K562 (cell line): Measurements from ENCODE around the gene OSCP1. TPM values are rescaled to one million over a fixed set of nuclear protein-coding genes. Genes with fewer than 3 reads are reported as not detected.
A peak's percentile ranks its signal among the peaks of the same experiment; 100 is the strongest.

Experiments
- ERF ChIP-seq: fragments of 450-650 bp; formaldehyde crosslinking; IDR thresholded peaks from 2 replicates; pipeline ENCODE4 v1.4.0; 2020; ENCODE audit warnings: mild to moderate bottlenecking, mixed read lengths
- GTF2A2 ChIP-seq: IDR thresholded peaks from 2 replicates; pipeline ENCODE4 v1.6.1; 2016; ENCODE audit warnings: mild to moderate bottlenecking, missing genetic modification characterization, missing compliant biosample characterization
- MYC ChIP-seq, 2 experiments: fragments of 250-450 bp in 1 of 2; sonication (Bioruptor Pico) in 1 of 2; IDR thresholded peaks; 2 replicates each; pipeline versions ENCODE4 v1.5.1 to v1.6.1; 2012 to 2021; ENCODE audit warnings: low read depth in 2 of 2, borderline replicate concordance in 1 of 2, improper control_type of control experiment in 1 of 2, low read length in 1 of 2, mild to moderate bottlenecking in 1 of 2, moderate library complexity in 1 of 2
- PHB ChIP-seq: fragments of 250-450 bp; sonication (Bioruptor Pico); IDR thresholded peaks from 2 replicates; pipeline ENCODE4 v1.5.0; 2021
- PHF21A ChIP-seq: fragments of 450-650 bp; IDR thresholded peaks from 2 replicates; pipeline ENCODE4 v1.6.1; 2017; ENCODE audit warnings: low read depth, borderline replicate concordance
- RFX5 ChIP-seq: IDR thresholded peaks from 2 replicates; pipeline ENCODE4 v1.6.1; 2011; ENCODE audit warnings: low read depth, mild to moderate bottlenecking, improper control_type of control experiment, low read length
- RHOXF2B ChIP-seq: fragments of 250-450 bp; sonication (Bioruptor Pico); conservative IDR thresholded peaks from 2 replicates; pipeline ENCODE4 v1.5.1; 2021
- SIN3A ChIP-seq, 2 experiments: fragments of 150-350 bp in 1 of 2; IDR thresholded peaks; 2 replicates each; pipeline ENCODE4 v1.6.1; 2011 to 2016; ENCODE audit warnings: borderline replicate concordance in 2 of 2, low read depth in 2 of 2, low read length in 2 of 2, mild to moderate bottlenecking in 2 of 2, moderate library complexity in 2 of 2; ENCODE audit not compliant: control insufficient read depth in 1 of 2
- SMARCB1 ChIP-seq: IDR thresholded peaks from 2 replicates; pipeline ENCODE4 v1.6.1; 2011; ENCODE audit warnings: improper control_type of control experiment, low read depth; ENCODE audit not compliant: insufficient read length
- TAF7 ChIP-seq: fragments of 450-650 bp; IDR thresholded peaks from 2 replicates; pipeline ENCODE4 v1.6.1; 2016; ENCODE audit warnings: missing genetic modification characterization, missing compliant biosample characterization
- TAL1 ChIP-seq: fragments of 450-650 bp; IDR thresholded peaks from 2 replicates; pipeline ENCODE4 v1.6.1; 2016; ENCODE audit warnings: mild to moderate bottlenecking
- TEAD1 ChIP-seq, 2 experiments: fragments of 450-650 bp in 1 of 2; sonication (generic) in 1 of 2; formaldehyde crosslinking; IDR thresholded peaks; 2 replicates each; pipeline versions ENCODE4 v1.4.0 to v1.8.0; 2020 to 2022; ENCODE audit warnings: mild to moderate bottlenecking in 2 of 2, missing genetic modification reagents in 1 of 2
- TEAD2 ChIP-seq: fragments of 450-650 bp; IDR thresholded peaks from 2 replicates; pipeline ENCODE4 v1.6.1; 2016; ENCODE audit warnings: missing genetic modification characterization, control low read depth, missing compliant biosample characterization
- ZNF263 ChIP-seq: sonication (generic); formaldehyde crosslinking; IDR thresholded peaks from 2 replicates; pipeline ENCODE4 v1.8.0; 2022; ENCODE audit warnings: mild to moderate bottlenecking, missing genetic modification reagents, borderline replicate concordance
- ZNF830 ChIP-seq: fragments of 250-450 bp; sonication (Bioruptor Pico); IDR thresholded peaks from 2 replicates; pipeline ENCODE4 v1.5.0; 2021; ENCODE audit warnings: mild to moderate bottlenecking
- polyA plus RNA-seq, 8 experiments: library from polyadenylated mRNA; depleted of rRNA in 4 of 8; stranded (reverse) in 5 of 8; unstranded in 3 of 8; fragments of >200 nt; fragmentation: Nextera tagmentation in 2 of 8; fragmentation: Illumina TruSeq in 1 of 8; extraction: Ambion mirVana in 2 of 8; extraction: Trizol in 1 of 8; gene quantifications; 2 replicates each; pipeline versions ENCODE4 v1.2.1 to v1.2.3, GENCODE V29; 2011 to 2014; ENCODE audit warnings: inconsistent platforms in 1 of 8, missing spikeins in 1 of 8
- total RNA-seq, 7 experiments: library from RNA; depleted of rRNA in 6 of 7; stranded (reverse); fragments of >200 nt in 6 of 7; fragmentation: Illumina TruSeq in 2 of 7; extraction: Trizol in 2 of 7; gene quantifications; 2 replicates each; pipeline versions ENCODE4 v1.2.1 to v1.2.3, GENCODE V29; 2011 to 2021; ENCODE audit warnings: low replicate concordance in 1 of 7
- TF ChIP-seq, protein P1 (sequence below): fragments of 450-650 bp; IDR thresholded peaks from 2 replicates; pipeline ENCODE4 v1.6.1; 2016; ENCODE audit warnings: antibody characterized with exemption
- TF ChIP-seq, protein P2 (sequence below): fragments of 450-650 bp; formaldehyde crosslinking; IDR thresholded peaks from 2 replicates; pipeline ENCODE4 v1.4.0; 2022; ENCODE audit warnings: missing genetic modification characterization
- TF ChIP-seq, protein P3 (sequence below): fragments of 250-450 bp; sonication (Bioruptor Pico); IDR thresholded peaks from 2 replicates; pipeline ENCODE4 v1.4.0; 2020
- TF ChIP-seq, protein P4 (sequence below): fragments of 200-800 bp; sonication (Bioruptor generic); IDR thresholded peaks from 2 replicates; pipeline ENCODE4 v1.6.1; 2017; ENCODE audit warnings: missing genetic modification characterization, missing compliant biosample characterization
- TF ChIP-seq, protein P5 (sequence below), 2 experiments: fragments of 450-650 bp; IDR thresholded peaks; 2 replicates each; pipeline ENCODE4 v1.6.1; 2016

OSCP1 gene
- total and polyA plus RNA-seq, 9 of the 15 experiments (the other 6 are each of a cell fraction or from before 2014, with no cell fraction given) = 0.15 to 0.40 (median 0.33) TPM; not detected in 5

DNA sequence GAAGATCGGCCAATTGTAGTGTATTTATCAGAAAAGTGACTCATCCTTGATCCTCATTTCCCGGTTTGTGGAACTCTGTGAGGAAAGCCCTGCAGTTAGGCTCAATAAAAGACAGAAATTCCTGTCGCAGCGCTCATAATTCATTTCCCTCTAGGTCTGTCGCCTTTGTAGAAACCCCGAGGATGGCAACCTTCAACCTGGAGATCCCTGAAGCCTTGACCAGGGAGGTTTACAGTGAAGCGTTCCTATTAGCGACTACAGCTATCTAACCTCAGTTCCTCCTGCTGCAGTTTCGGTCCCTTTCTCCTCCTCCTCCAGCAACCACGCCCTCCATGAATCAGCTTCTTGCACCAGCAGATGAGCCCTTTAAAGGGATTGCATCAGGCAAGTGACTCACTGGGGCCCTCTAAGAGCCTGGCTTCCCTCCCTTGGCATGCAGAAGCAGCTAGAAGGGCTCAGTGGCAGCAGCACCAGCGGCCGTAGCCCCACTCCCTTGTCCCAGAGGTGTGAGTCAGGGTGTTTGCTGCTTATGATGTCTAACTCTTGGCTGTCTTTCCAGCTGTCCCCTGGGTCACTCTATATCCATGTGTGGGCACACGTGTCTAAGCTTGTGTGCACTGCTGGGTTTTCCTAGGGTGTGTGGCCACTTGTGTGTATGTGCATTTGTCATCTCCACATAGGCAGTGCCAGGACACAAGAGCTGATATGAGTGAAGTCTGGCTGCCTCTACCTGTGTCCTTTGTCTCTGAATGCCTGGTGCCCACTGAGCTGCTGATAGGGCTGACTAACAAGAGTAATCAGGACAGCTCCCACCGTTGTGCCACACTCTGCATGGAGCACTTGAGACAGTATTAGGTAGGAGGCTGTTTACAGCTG, 63.7 kb downstream of the OSCP1 start (continued):
- TF ChIP-seq, protein P1, sequence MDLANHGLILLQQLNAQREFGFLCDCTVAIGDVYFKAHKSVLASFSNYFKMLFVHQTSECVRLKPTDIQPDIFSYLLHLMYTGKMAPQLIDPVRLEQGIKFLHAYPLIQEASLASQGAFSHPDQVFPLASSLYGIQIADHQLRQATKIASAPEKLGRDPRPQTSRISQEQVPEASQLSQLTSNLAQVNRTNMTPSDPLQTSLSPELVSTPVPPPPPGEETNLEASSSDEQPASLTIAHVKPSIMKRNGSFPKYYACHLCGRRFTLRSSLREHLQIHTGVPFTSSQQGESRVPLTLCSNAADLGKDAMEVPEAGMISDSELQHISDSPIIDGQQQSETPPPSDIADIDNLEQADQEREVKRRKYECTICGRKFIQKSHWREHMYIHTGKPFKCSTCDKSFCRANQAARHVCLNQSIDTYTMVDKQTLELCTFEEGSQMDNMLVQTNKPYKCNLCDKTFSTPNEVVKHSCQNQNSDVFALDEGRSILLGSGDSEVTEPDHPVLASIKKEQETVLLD = peak; percentile 71
- TF ChIP-seq PHF21A (no peak), RFX5 (no peak), TEAD1 (CRISPR knock-in tag; IDR thresholded peaks at IDR 0.05) (peak in 1 of 2 experiments; percentile 86; a peak in 3 of 4 replicates), PHB (CRISPR knock-in tag) (peak; percentile 77), RHOXF2B (CRISPR knock-in tag) (peak; percentile 79; the same call in 1 of the 2 replicates), TEAD2 (peak; percentile 85), SIN3A (IDR thresholded peaks at IDR 0.05; ENCODE audit: borderline replicate concordance in 2 of 2, control insufficient read depth in 1 of 2, low read depth in 2 of 2, low read length in 2 of 2) (peak; percentile 92 to 94; a peak in 3 of 4 replicates), TAF7 (tag) (peak; percentile 73), ZNF263 (CRISPR knock-in tag) (no peak), MYC (IDR thresholded peaks at IDR 0.05; ENCODE audit: low read depth, low read length) (peak; percentile 98), MYC (CRISPR knock-in tag; IDR thresholded peaks at IDR 0.05; ENCODE audit: borderline replicate concordance, low read depth) (peak; percentile 89), ERF (peak; percentile 96), GTF2A2 (tag) (peak; percentile 79), ZNF830 (CRISPR knock-in tag) (peak; percentile 65; the same call in 1 of the 2 replicates), SMARCB1 (no peak), TAL1 (no peak)
- TF ChIP-seq, protein P2, sequence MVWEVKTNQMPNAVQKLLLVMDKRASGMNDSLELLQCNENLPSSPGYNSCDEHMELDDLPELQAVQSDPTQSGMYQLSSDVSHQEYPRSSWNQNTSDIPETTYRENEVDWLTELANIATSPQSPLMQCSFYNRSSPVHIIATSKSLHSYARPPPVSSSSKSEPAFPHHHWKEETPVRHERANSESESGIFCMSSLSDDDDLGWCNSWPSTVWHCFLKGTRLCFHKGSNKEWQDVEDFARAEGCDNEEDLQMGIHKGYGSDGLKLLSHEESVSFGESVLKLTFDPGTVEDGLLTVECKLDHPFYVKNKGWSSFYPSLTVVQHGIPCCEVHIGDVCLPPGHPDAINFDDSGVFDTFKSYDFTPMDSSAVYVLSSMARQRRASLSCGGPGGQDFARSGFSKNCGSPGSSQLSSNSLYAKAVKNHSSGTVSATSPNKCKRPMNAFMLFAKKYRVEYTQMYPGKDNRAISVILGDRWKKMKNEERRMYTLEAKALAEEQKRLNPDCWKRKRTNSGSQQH (CRISPR knock-in tag) = peak; percentile 92
- TF ChIP-seq, protein P3, sequence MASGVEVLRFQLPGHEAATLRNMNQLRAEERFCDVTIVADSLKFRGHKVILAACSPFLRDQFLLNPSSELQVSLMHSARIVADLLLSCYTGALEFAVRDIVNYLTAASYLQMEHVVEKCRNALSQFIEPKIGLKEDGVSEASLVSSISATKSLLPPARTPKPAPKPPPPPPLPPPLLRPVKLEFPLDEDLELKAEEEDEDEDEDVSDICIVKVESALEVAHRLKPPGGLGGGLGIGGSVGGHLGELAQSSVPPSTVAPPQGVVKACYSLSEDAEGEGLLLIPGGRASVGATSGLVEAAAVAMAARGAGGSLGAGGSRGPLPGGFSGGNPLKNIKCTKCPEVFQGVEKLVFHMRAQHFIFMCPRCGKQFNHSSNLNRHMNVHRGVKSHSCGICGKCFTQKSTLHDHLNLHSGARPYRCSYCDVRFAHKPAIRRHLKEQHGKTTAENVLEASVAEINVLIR (CRISPR knock-in tag) = peak; percentile 50
- TF ChIP-seq, protein P4, sequence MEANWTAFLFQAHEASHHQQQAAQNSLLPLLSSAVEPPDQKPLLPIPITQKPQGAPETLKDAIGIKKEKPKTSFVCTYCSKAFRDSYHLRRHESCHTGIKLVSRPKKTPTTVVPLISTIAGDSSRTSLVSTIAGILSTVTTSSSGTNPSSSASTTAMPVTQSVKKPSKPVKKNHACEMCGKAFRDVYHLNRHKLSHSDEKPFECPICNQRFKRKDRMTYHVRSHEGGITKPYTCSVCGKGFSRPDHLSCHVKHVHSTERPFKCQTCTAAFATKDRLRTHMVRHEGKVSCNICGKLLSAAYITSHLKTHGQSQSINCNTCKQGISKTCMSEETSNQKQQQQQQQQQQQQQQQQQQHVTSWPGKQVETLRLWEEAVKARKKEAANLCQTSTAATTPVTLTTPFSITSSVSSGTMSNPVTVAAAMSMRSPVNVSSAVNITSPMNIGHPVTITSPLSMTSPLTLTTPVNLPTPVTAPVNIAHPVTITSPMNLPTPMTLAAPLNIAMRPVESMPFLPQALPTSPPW (CRISPR knock-in tag) = no peak; the same call in 1 of the 2 replicates
- TF ChIP-seq, protein P5, sequence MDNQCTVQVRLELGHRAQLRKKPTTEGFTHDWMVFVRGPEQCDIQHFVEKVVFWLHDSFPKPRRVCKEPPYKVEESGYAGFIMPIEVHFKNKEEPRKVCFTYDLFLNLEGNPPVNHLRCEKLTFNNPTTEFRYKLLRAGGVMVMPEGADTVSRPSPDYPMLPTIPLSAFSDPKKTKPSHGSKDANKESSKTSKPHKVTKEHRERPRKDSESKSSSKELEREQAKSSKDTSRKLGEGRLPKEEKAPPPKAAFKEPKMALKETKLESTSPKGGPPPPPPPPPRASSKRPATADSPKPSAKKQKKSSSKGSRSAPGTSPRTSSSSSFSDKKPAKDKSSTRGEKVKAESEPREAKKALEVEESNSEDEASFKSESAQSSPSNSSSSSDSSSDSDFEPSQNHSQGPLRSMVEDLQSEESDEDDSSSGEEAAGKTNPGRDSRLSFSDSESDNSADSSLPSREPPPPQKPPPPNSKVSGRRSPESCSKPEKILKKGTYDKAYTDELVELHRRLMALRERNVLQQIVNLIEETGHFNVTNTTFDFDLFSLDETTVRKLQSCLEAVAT (IDR thresholded peaks at IDR 0.05) = peak; percentile 85 to 88
